ENCODE measurements around the gene REL.
A peak's percentile ranks its signal among the peaks of the same experiment; 100 is the strongest.

Gene REL

GRCh38 chr2:60881047-60881932 lies at the start of gene REL:
Gene REL, plus strand, starts transcription at chr2:60881574. Its CDS starts 267 bp downstream, at chr2:60881841.
- peaks cover 17% of the 10 kb centered on the region for H3K4me1 ChIP-seq (ENCODE audit: control insufficient read depth, insufficient read depth, low read length)
- H3K9ac ChIP-seq (ENCODE audit: low read depth, low read length), result peak within 1 kb of the TSS; percentile 84
- no peaks in the 10 kb centered on the region for H3K9me3 ChIP-seq (ENCODE audit: control insufficient read depth, insufficient read depth, low read length)
- H3K27me3 ChIP-seq (ENCODE audit: control insufficient read depth, insufficient read depth, low read length), result peaks cover 23% of the 10 kb centered on the region
- H3K36me3 ChIP-seq (ENCODE audit: control insufficient read depth, insufficient read depth, low read length), result no peaks in the 10 kb centered on the region
- H3K27ac ChIP-seq (ENCODE audit: low read depth, low read length), result peak within 1 kb of the TSS; percentile 96
- H3K4me3 ChIP-seq (ENCODE audit: low read depth, low read length), result peak within 1 kb of the TSS; percentile 94

DNA sequence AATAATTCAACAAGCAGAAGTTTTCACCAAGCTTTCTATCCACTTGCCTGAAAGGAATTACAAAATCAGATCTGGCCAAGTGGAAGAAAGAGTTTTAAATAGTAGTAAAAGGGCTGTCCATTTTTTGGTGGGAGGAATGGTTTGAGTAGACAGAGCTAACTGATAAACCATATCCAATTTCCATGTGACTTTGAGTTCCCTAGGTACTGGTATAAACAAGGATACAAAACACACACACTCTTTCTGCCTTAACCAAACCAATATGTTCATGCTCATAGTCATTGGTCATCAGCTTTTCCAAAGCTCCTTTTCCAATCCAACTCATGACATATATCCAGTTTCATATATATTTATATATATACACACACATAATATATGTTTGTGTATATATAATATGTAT lies 49.5 kb upstream of the REL start:
- Histone ChIP-seq H3K9me3 (ENCODE audit: control insufficient read depth, insufficient read depth, low read length) (no peaks in the 10 kb centered on the region), H3K4me1 (ENCODE audit: control insufficient read depth, insufficient read depth, low read length) (peaks cover 4% of the 10 kb centered on the region; the same call in 1 of the 2 replicates), H3K4me3 (ENCODE audit: low read depth, low read length) (no peak overlapping the region), H3K27ac (ENCODE audit: low read depth, low read length) (no peak overlapping the region), H3K9ac (ENCODE audit: low read depth, low read length) (no peak overlapping the region), H3K27me3 (ENCODE audit: control insufficient read depth, insufficient read depth, low read length) (peaks cover 37% of the 10 kb centered on the region), H3K36me3 (ENCODE audit: control insufficient read depth, insufficient read depth, low read length) (no peaks in the 10 kb centered on the region)

GRCh38 chr2:60832621-60833020 lies 48.8 kb upstream of the REL start:
- Histone ChIP-seq H3K27me3 (ENCODE audit: control insufficient read depth, insufficient read depth, low read length) (peaks cover 44% of the 10 kb centered on the region), H3K9me3 (ENCODE audit: control insufficient read depth, insufficient read depth, low read length) (no peaks in the 10 kb centered on the region), H3K4me1 (ENCODE audit: control insufficient read depth, insufficient read depth, low read length) (peaks cover 4% of the 10 kb centered on the region; the same call in 1 of the 2 replicates), H3K27ac (ENCODE audit: low read depth, low read length) (no peak overlapping the region), H3K4me3 (ENCODE audit: low read depth, low read length) (no peak overlapping the region), H3K36me3 (ENCODE audit: control insufficient read depth, insufficient read depth, low read length) (no peaks in the 10 kb centered on the region), H3K9ac (ENCODE audit: low read depth, low read length) (no peak overlapping the region)

DNA sequence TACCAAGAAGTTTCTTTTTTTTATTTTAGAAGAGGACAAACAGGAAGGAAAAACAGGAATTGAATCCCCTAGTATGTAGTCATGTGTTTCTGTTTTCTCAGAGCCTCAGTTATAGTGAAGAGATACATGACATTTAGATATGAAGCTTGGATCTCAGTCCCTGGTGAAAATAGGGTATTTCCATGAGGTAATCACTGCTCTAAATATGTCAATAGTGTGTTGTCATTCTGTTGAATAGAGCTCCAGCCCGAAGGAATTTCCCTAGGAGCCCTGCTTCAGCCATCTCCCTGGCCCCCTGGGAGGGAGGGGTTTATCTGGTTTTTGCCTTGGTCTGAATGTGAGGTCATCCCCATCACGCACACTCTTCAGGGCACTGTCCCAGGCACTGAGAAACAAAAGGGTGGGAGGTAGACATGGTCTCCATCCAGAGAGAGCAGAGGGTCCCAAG lies 47.1 kb upstream of the REL start:
- Histone ChIP-seq H3K27me3 (ENCODE audit: control insufficient read depth, insufficient read depth, low read length) (peaks cover 61% of the 10 kb centered on the region), H3K9me3 (ENCODE audit: control insufficient read depth, insufficient read depth, low read length) (no peaks in the 10 kb centered on the region), H3K4me3 (ENCODE audit: low read depth, low read length) (no peak overlapping the region), H3K27ac (ENCODE audit: low read depth, low read length) (no peak overlapping the region), H3K36me3 (ENCODE audit: control insufficient read depth, insufficient read depth, low read length) (no peaks in the 10 kb centered on the region), H3K9ac (ENCODE audit: low read depth, low read length) (no peak overlapping the region), H3K4me1 (ENCODE audit: control insufficient read depth, insufficient read depth, low read length) (peaks cover 4% of the 10 kb centered on the region; the same call in 1 of the 2 replicates)

DNA sequence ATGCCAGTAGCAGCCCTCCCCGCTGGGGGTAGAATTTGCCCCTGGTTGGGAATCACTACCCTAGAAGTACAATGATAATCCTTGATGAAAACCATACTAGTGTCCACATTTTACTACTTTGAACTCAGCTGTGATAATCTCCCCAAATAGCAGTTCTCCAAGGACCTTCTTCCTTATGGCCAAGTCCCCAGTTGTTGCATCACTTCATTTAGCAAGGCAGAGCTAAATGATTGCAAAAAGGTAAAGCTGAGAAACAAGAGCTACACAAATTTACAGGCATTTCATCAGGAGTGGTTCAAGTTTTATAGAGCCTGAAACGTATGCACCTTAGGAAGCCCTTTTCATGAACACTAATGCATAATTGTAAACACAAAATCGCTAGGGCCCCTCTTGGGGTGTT lies 44.9 kb upstream of the REL start:
- H3K4me3 ChIP-seq (ENCODE audit: low read depth, low read length), result no peak overlapping the region
- no peaks in the 10 kb centered on the region for H3K36me3 ChIP-seq (ENCODE audit: control insufficient read depth, insufficient read depth, low read length)
- H3K27me3 ChIP-seq (ENCODE audit: control insufficient read depth, insufficient read depth, low read length), result peaks cover 73% of the 10 kb centered on the region
- H3K9ac ChIP-seq (ENCODE audit: low read depth, low read length), result no peak overlapping the region
- peaks cover 4% of the 10 kb centered on the region; the same call in 1 of the 2 replicates for H3K4me1 ChIP-seq (ENCODE audit: control insufficient read depth, insufficient read depth, low read length)
- no peak overlapping the region for H3K27ac ChIP-seq (ENCODE audit: low read depth, low read length)
- H3K9me3 ChIP-seq (ENCODE audit: control insufficient read depth, insufficient read depth, low read length), result no peaks in the 10 kb centered on the region

DNA sequence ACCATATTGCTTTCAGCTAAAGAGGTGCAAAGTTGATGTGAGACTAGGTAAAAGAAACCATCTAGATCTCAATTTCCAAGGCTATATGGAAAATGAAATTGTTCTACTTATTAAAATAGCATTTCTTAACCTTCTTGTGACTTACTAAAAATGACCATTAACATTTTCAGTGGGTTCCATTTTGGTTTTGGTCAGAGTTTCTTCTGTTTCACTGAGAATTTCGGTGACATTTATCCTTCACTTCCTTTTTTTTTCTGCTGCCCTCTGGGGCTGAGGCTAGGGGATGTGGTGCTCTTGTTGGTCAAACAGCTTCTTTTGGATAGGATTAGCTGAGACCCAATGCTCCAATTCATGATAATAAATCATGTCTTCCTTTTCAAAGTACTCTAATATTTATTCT lies 44.3 kb upstream of the REL start:
- Histone ChIP-seq H3K9me3 (ENCODE audit: control insufficient read depth, insufficient read depth, low read length) (no peaks in the 10 kb centered on the region), H3K4me1 (ENCODE audit: control insufficient read depth, insufficient read depth, low read length) (peaks cover 4% of the 10 kb centered on the region; the same call in 1 of the 2 replicates), H3K9ac (ENCODE audit: low read depth, low read length) (no peak overlapping the region), H3K36me3 (ENCODE audit: control insufficient read depth, insufficient read depth, low read length) (no peaks in the 10 kb centered on the region), H3K27ac (ENCODE audit: low read depth, low read length) (no peak overlapping the region), H3K27me3 (ENCODE audit: control insufficient read depth, insufficient read depth, low read length) (peaks cover 76% of the 10 kb centered on the region), H3K4me3 (ENCODE audit: low read depth, low read length) (no peak overlapping the region)

- Histone ChIP-seq H3K9ac (ENCODE audit: low read depth, low read length) (no peak overlapping the region), H3K9me3 (ENCODE audit: control insufficient read depth, insufficient read depth, low read length) (no peaks in the 10 kb centered on the region), H3K27ac (ENCODE audit: low read depth, low read length) (no peak overlapping the region), H3K4me1 (ENCODE audit: control insufficient read depth, insufficient read depth, low read length) (peaks cover 4% of the 10 kb centered on the region; the same call in 1 of the 2 replicates), H3K27me3 (ENCODE audit: control insufficient read depth, insufficient read depth, low read length) (peaks cover 78% of the 10 kb centered on the region), H3K4me3 (ENCODE audit: low read depth, low read length) (no peak overlapping the region), H3K36me3 (ENCODE audit: control insufficient read depth, insufficient read depth, low read length) (no peaks in the 10 kb centered on the region)
Measured at GRCh38 chr2:60838481-60838880, 42.9 kb upstream of the REL start.

DNA sequence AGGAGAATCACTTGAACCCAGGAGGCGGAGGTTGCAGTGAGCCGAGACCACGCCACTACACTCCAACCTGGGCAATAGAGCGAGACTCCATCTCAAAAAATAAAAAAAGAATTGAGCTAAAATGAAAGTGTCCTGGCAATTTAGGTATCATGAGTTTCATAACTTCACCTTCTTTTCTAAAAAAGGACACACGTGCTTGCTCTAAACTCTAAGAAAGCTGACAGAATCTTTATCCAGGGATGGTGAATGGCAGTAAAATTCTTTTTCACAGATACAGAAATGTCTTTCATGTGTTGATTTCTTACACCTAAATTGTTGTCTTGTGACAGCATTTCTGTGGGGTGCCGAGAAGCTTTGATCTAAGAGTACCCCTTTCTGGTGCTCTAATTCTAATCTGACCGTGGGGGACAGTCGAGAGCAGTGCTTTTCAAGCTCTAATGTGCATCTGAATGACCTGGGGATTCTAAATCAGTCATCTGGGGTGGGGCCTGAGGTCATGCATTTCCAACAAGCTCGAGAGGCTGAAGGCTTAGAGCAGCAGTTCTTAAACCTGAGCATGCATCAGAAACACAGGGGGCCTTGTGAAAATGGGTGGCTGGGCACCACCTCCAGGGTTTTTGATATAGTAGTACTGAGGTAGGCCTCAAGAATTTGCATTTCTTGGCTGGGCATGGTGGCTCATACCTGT lies 42.1 kb upstream of the REL start:
- Histone ChIP-seq H3K9me3 (ENCODE audit: control insufficient read depth, insufficient read depth, low read length) (no peaks in the 10 kb centered on the region), H3K4me3 (ENCODE audit: low read depth, low read length) (no peak overlapping the region), H3K27ac (ENCODE audit: low read depth, low read length) (no peak overlapping the region), H3K9ac (ENCODE audit: low read depth, low read length) (no peak overlapping the region), H3K36me3 (ENCODE audit: control insufficient read depth, insufficient read depth, low read length) (no peaks in the 10 kb centered on the region), H3K27me3 (ENCODE audit: control insufficient read depth, insufficient read depth, low read length) (peaks cover 77% of the 10 kb centered on the region), H3K4me1 (ENCODE audit: control insufficient read depth, insufficient read depth, low read length) (peaks cover 4% of the 10 kb centered on the region; the same call in 1 of the 2 replicates)

DNA sequence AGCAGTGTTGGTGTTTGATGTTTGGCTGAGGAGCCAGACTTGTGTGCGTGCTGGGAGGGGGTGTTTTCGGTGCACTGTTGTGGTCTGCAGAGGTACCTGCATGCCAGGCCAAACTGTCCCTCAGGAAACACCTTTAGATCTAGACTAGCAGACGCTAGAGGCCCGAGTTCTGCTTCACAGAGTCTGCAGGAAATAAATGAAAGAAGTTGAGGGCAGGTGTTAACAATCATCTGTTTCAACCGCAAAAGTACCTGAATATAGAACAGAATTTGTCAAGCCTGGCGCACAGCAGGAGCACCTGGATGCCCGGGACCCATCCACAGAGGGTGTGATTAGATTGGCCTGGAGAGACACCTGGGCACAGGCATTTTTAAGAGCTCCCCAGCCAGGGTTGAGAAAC lies 40.5 kb upstream of the REL start:
- no peak overlapping the region for H3K9ac ChIP-seq (ENCODE audit: low read depth, low read length)
- H3K4me1 ChIP-seq (ENCODE audit: control insufficient read depth, insufficient read depth, low read length), result no peaks in the 10 kb centered on the region
- no peak overlapping the region for H3K4me3 ChIP-seq (ENCODE audit: low read depth, low read length)
- no peaks in the 10 kb centered on the region for H3K9me3 ChIP-seq (ENCODE audit: control insufficient read depth, insufficient read depth, low read length)
- H3K27ac ChIP-seq (ENCODE audit: low read depth, low read length), result no peak overlapping the region
- H3K27me3 ChIP-seq (ENCODE audit: control insufficient read depth, insufficient read depth, low read length), result peaks cover 64% of the 10 kb centered on the region
- no peaks in the 10 kb centered on the region for H3K36me3 ChIP-seq (ENCODE audit: control insufficient read depth, insufficient read depth, low read length)

DNA sequence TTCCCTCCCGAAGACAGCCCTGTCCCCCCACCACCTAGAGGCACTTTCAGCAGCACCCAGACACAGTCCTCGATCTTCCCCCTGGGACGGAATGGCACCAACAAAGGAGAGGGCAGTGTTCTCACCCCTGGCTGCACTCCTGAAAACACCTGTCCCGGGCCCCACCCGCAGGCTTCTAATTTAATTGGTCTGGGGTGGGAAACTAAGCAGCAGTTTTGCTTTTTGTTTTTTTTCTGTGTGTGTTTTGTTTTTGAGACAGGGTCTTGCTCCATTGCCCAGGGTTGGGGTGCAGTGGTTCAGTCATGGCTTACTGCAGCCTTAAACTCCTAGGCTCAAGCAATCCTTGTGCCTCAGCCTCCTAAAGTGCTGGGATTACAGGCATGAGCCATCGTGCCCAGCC lies 38.4 kb upstream of the REL start:
- H3K9ac ChIP-seq (ENCODE audit: low read depth, low read length), result no peak overlapping the region
- H3K27me3 ChIP-seq (ENCODE audit: control insufficient read depth, insufficient read depth, low read length), result peaks cover 43% of the 10 kb centered on the region
- H3K4me3 ChIP-seq (ENCODE audit: low read depth, low read length), result no peak overlapping the region
- no peaks in the 10 kb centered on the region for H3K9me3 ChIP-seq (ENCODE audit: control insufficient read depth, insufficient read depth, low read length)
- H3K36me3 ChIP-seq (ENCODE audit: control insufficient read depth, insufficient read depth, low read length), result no peaks in the 10 kb centered on the region
- no peak overlapping the region for H3K27ac ChIP-seq (ENCODE audit: low read depth, low read length)
- H3K4me1 ChIP-seq (ENCODE audit: control insufficient read depth, insufficient read depth, low read length), result no peaks in the 10 kb centered on the region

DNA sequence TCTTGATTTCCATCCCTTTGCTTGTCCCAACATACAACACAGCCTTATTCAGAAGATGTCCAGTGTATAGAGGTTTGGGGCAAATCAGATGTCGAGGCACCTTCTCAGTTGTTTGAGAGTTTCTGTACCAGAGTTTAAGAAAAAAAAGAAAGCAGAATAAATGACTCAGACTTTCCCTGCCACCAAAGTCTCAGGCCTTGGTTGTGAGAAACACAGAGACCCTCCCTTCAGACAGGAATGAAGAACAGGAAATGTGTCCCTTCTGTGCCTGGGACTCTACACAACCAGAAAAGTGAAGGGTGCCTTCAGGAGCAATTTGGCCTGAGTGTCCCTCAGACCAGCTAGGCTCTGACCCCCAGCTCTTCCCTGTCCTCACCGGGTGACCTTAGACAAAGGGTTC lies 37.3 kb upstream of the REL start:
- no peak overlapping the region for H3K4me3 ChIP-seq (ENCODE audit: low read depth, low read length)
- H3K27ac ChIP-seq (ENCODE audit: low read depth, low read length), result no peak overlapping the region
- H3K4me1 ChIP-seq (ENCODE audit: control insufficient read depth, insufficient read depth, low read length), result no peaks in the 10 kb centered on the region
- no peak overlapping the region for H3K9ac ChIP-seq (ENCODE audit: low read depth, low read length)
- H3K36me3 ChIP-seq (ENCODE audit: control insufficient read depth, insufficient read depth, low read length), result no peaks in the 10 kb centered on the region
- peaks cover 32% of the 10 kb centered on the region for H3K27me3 ChIP-seq (ENCODE audit: control insufficient read depth, insufficient read depth, low read length)
- no peaks in the 10 kb centered on the region for H3K9me3 ChIP-seq (ENCODE audit: control insufficient read depth, insufficient read depth, low read length)
